HG03103 (cell line): Measurements from ENCODE around the gene TACO1.

Source experiments
- ATAC-seq: cut with Tn5 transposase; IDR thresholded peaks from one replicate; pipeline ENCODE4 v1.9.1; 2021; ENCODE audit warnings: low read depth; ENCODE audit not compliant: unreplicated experiment

The TACO1 gene

DNA sequence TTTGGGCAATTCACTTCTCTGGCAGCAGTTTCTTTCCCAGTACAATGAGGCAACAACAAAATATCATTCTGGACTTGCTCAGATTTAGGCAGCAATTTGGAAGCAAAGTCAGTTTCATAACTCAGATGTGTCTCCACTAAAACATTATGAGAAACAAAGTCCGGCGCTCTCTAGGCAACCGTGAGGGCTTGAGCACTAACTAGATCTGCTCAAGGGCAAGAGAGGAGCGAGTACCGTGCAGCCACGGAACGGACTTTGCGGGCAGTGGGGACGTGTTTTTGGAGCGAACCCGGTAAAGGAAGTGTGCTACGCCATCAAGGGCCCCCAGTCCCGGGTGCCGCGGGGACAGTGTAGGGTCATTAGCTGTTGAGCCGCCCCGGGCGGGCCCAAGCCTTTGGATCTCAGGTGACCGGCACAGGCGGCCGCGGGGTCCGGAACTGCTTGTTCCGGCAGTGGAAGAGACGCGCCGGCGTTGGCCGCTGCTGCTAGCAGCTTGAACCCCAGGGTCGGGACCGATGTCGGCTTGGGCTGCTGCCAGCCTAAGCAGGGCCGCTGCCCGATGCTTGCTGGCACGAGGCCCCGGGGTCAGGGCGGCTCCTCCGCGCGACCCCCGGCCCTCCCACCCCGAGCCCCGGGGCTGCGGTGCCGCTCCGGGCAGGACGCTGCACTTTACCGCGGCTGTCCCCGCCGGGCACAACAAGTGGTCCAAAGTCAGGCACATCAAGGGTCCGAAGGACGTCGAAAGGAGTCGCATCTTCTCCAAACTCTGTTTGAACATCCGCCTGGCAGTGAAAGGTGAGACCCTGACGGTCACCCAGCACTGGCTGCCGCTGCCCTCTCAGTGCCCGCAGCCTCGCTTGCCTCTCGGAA, at the start of gene TACO1:
Gene TACO1 (plus strand): TSS at position 327 of the 870 bp plus-strand sequence. CDS start 189 bp downstream, at position 516.
- ATAC-seq, result peak; percentile 86

DNA sequence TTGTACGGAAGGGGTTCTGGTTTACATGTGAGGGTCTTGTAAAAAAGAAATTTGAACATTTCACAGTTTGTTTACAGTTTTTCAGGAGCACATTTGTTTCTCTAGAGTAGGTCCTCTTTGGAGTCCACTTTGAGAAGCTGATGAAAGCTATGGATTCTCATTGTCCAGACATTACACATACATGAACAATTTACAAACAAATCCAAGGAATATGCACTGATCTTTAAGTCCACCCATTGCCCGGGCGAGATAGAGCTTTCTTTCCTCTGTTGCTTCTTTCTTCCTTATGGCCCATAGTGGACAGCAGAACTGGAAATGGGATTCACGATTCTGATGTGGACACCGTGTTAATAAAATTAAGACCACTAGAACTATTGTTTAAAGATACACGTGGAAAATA, 48.5 kb upstream of the TACO1 start:
- no peak for ATAC-seq

- ATAC-seq, result no peak
Observed at GRCh38 chr17:63555500-63556156, 45.1 kb upstream of the TACO1 start.

GRCh38 chr17:63557416-63557815, 43.3 kb upstream of the TACO1 start:
- no peak for ATAC-seq

GRCh38 chr17:63558441-63558840, 42.3 kb upstream of the TACO1 start:
- no peak for ATAC-seq

DNA sequence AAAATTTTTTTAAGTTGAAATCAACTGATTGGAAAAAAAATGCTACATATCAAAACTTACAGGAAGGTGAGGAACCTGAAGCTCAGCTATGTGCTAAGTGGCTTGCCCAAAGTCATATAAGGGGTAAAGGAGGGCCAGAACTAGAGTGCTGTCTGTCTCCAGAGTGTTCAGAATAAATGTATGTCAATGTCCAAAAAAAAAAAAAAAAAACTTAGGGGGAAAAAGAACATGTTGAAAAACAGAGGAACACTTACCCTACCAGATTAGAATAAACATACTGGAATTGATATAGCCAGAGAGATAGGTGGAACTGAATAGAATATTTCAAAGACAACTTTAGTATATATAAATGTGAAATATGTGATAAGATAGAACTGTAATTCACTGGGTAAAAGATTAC, 38.9 kb upstream of the TACO1 start:
- ATAC-seq, result no peak

GRCh38 chr17:63563339-63563738, 37.4 kb upstream of the TACO1 start:
- ATAC-seq, result no peak

- ATAC-seq, result no peak
Observed at GRCh38 chr17:63564562-63564961, 36.1 kb upstream of the TACO1 start.

DNA sequence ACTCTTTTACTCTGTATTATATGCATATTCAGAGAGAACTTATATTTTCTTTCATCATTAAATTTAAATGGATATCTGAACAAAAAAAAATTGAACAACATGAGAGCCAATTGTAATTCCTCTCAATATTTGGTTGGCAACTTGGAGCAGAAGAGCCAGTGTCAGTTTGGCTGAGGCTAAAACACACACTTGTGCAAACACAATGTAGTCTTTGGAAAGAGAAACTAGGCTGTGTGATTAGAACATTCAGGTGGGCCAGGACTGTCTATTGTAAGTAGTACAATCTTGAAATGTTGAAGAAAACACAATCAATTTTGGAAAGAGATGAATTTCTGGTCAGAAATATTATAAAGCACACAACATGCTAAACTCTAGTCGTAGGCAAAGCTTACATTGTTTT, 33.5 kb upstream of the TACO1 start:
- no peak for ATAC-seq

DNA sequence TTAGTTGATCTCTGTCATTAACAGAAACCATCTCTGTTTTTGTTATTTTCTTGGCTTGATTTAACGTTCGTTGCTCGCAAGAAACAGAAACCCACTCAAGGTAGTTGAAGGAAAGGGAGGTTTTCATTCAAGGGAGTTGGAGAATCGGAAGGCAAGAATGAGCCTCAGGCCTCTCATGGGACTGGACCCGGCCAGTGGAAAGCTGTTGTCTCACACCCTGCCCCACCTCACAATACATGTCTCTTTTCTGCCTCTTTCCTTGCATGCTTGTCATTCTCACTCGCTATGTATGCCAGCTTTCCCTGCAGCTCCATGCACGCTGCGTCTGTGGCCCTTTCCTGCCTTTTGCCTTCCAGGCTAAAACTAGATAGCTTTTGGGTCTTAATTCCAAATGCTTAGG, 32.1 kb upstream of the TACO1 start:
- no peak for ATAC-seq

DNA sequence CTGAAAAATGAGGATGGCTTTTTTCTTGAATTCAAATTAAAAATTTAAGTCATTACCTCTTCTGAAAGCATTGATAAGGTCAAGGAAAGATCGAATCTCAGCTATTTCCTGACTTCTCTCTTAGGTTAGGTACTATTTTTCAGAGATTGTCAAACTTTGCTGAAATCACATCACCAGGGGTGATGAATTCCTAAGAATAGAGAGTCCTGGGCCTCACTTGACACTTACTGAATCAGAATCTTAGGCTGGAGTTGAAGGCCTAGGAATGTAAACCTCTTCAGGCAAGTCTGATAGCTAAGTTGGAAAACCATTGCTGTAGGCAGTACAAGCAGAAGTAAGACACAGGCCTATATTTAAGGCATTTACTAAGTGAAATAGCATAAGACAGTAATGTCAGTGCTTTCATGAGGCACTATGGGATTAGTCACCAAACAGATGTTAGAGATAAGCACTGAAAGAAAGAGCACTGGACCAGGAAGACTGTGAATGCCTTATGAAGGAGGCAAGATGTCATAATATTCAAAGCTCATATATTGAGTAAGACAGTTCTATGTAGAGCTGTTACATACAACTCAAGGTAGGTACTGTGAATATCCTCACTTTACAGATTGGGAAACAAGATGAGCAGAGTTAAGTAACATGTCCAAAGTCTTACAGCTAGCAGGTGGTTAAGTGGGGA, 28.9 kb upstream of the TACO1 start:
- ATAC-seq, result no peak

DNA sequence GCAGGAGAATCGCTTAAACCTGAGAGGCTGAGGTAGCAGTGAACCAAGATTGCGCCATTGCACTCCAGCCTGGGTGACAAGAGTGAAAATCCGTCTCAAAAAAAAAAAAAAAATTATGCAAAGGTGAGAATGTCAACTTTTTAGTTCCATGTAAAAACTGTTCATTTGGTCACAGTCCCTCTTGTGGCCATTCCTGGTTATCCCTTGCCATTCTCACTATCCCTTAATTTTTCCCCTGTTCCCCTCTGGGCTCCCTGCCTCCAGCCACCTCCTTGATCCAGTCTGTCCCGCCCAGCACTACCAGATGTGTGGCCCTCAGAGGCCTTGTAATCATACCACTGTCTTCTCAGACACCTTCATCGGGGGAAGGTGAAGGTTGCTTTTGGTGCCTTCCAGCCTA, 27.1 kb upstream of the TACO1 start:
- no peak for ATAC-seq

DNA sequence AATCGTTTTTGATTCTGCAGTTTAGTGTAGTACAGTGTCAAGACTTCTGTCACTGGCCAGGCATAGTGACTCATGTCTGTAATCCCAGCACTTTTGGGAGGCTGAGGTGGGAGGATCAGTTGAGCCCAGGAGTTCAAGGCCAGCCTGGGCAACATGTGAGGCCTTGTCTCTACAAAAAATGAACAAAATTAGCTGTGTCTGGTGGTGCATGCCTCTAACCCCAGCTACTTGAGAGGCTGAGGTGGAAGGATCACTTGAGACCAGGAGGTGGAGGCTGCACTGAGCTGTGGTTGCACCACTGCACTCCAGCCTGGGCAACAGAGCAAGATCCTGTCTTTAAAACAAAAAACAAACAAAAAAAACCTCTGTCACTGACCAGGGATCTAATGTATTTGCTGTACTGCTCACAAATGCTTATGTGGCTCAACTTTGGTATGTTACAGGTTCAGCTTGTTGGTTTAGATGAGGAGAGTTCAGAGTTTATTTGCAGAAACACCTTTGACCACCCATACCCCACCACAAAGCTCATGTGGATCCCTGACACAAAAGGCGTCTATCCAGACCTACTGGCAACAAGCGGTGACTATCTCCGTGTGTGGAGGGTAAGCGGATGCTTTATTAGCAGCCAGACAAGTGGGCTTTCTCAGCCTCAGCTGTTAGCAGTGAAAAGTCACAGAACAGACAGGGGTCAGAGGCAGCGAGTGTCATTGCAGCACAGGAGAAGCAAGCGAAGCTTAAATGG, 22.5 kb upstream of the TACO1 start:
- ATAC-seq, result no peak

DNA sequence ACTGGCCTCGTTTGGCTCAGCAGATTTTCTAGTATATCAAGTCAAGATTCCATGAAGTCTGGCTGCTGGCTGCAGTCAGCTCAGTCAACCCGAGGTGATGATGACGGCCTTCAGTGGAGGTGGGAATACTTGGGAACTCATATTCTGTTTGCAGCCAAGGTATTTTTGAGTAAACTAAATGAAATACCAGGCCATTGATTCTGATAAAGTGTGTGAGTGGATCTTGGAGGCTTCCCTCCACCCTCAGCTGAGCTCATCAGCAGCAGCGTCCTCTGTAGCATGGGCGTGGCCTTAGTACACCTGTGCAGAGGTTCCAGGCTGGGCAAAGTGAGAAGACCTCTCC, 22.0 kb upstream of the TACO1 start:
- no peak for ATAC-seq

- ATAC-seq, result no peak
Observed at GRCh38 chr17:63579633-63580032, 21.1 kb upstream of the TACO1 start.

- ATAC-seq, result no peak
Observed at GRCh38 chr17:63587770-63588169, 12.9 kb upstream of the TACO1 start.

GRCh38 chr17:63588797-63589196, 11.9 kb upstream of the TACO1 start:
- ATAC-seq, result no peak

GRCh38 chr17:63589646-63590045, 11.0 kb upstream of the TACO1 start:
- no peak for ATAC-seq

DNA sequence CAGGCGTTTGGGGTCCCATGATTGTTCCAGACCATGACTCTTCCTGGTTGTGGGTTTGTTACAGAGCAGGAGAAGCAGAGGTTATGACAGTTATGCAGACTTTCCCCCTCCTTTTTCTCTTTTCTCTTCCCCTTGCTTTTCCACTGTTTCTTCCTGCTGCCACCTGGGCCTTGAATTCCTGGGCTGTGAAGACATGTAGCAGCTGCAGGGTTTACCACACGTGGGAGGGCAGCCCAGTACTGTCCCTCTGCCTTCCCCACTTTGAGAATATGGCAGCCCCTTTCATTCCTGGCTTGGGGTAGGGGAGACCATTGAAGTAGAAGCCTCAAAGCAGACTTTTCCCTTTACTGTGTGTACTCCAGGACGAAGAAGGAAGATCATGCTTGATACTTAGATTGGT, 7.9 kb upstream of the TACO1 start:
- ATAC-seq, result no peak

DNA sequence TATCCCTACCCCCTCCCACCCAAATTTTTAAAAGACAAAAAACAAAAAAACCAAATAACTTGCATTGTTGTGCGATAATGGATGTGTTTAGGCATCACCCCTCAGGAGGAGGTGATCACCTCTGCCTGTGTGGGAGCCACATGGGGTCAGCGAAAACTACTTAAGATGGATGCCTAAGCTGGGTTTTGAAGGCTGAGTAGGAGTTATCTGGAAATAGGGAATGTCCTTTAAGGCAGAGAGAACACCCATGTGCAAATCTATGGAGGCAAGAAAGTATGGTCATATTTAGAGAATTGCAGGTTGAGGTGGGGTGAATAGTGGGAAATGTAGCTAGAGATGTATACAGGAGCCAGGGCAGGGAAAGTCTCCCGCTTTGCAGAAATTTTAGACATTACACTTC, 5.6 kb upstream of the TACO1 start:
- no peak for ATAC-seq
